Psoas muscle (tissue), 8 donors: ENCODE measurements around the gene IQCK. TPM values are rescaled to one million over a fixed set of nuclear protein-coding genes. Genes with fewer than 3 reads are reported as not detected.

Experiments used
- ATAC-seq, 4 donors: fragments of 200-7000 bp; cut with Tn5 transposase; one replicate each; pipeline ENCODE4 v1.9.1; 2020; ENCODE audit warnings: moderate library complexity in 3 of 4, mild to moderate bottlenecking in 2 of 4
- DNase-seq, 2 donors: peaks; one replicate each; pipeline ENCODE4 v3.0.0-alpha.2; 2020
- H3K27ac ChIP-seq: fragments of 200-600 bp; one replicate; pipeline ENCODE4 v1.8.0; 2022
- H3K27me3 ChIP-seq, 3 donors: fragments of 200-600 bp in 1 of 3; one replicate each; pipeline versions ENCODE4 v1.6.1 to v1.8.0; 2013 to 2022; ENCODE audit warnings: low read length in 2 of 3, mild to moderate bottlenecking in 2 of 3, moderate library complexity in 1 of 3; ENCODE audit not compliant: insufficient read depth in 3 of 3
- H3K36me3 ChIP-seq, 2 donors: fragments of 200-600 bp in 1 of 2; one replicate each; pipeline versions ENCODE4 v1.6.1 to v1.8.0; 2013 to 2022; ENCODE audit warnings: low read depth in 1 of 2, mild to moderate bottlenecking in 1 of 2, moderate library complexity in 1 of 2; ENCODE audit not compliant: insufficient read depth in 1 of 2
- H3K4me1 ChIP-seq: fragments of 200-600 bp; one replicate; pipeline ENCODE4 v1.8.0; 2022
- H3K4me3 ChIP-seq: fragments of 200-600 bp; one replicate; pipeline ENCODE4 v1.8.0; 2022; ENCODE audit warnings: mild to moderate bottlenecking
- H3K9me3 ChIP-seq: fragments of 200-600 bp; one replicate; pipeline ENCODE4 v1.8.0; 2022
- CTCF ChIP-seq: fragments of 200-600 bp; IDR thresholded peaks from one replicate; pipeline ENCODE4 v1.8.0; 2022; ENCODE audit warnings: antibody characterized with exemption
- WGBS, 3 donors: extraction: QIAGEN DNeasy Blood & Tissue Kit; methylation state at CpG; one replicate each; pipeline versions ENCODE4 v1.1.6 to v1.1.7; 2013; 5-methylcytosine and 5-hydroxymethylcytosine counted together
- intact Hi-C, 2 donors: fragments of 100-400 bp; cut with DNase I; formaldehyde crosslinking; loops; one replicate each; pipeline versions ENCODE4 v1.11.0 to v1.14.2; 2022
- polyA plus RNA-seq, 3 donors: library from polyadenylated mRNA; stranded (reverse); fragments of 200-250 nt; gene quantifications; one replicate each; pipeline ENCODE4 v1.2.3, GENCODE V29; 2013
- total RNA-seq, 4 donors: library from RNA; stranded (reverse); fragmentation: NEBNext Ultra II Directional in 2 of 4; extraction: Animal tissue kit (Norgen Biotek cat#: 25700) in 2 of 4; gene quantifications; one replicate each; pipeline versions ENCODE4 v1.2.1 to v1.2.4, GENCODE V29; 2021 to 2023
- donor health status: healthy with polysubstance abuse.
- donor health status: DM: no; HTN: no; CAD: no; lungs with moderate emphysema.
- donor health status: Bipolar disorder and iron deficiency.
- donor health status: healthy.
- donor health status: DM: yes; HTN: yes; CAD: no.
- donor health status: DM: no; HTN: no; CAD: no.
- donor health status: DM: no; HTN: no; CAD: no.
- donor health status: DM: yes; HTN: yes; CAD: no.

Gene IQCK
- total and polyA plus RNA-seq, 7 donors: 4.3 to 9.9 (median 6.3) TPM

GRCh38 chr16:19743816-19744159 is 25.7 kb downstream of the IQCK start:
- Histone ChIP-seq H3K27me3 (no peaks in the 10 kb centered on the region), H3K9me3 (no peaks in the 10 kb centered on the region), H3K36me3 (peaks cover 0 to 4% of the 10 kb centered on the region in 2 donors), H3K27ac (no peak overlapping the region), H3K4me3 (no peak overlapping the region), H3K4me1 (no peaks in the 10 kb centered on the region)
- no peak for TF ChIP-seq CTCF
- intact Hi-C loops: no loop called here
- DNase-seq (no peak), ATAC-seq (no peak)

- WGBS, 3 donors: 77 to 88% (median 79%) methylated on average over 3 of the region's 3 CpGs
- intact Hi-C loops: no loop called here
- Histone ChIP-seq H3K4me3 (no peak overlapping the region), H3K9me3 (no peaks in the 10 kb centered on the region), H3K27me3 (no peaks in the 10 kb centered on the region), H3K27ac (no peak overlapping the region), H3K4me1 (no peaks in the 10 kb centered on the region), H3K36me3 (peaks cover 0 to 4% of the 10 kb centered on the region in 2 donors)
- DNase-seq (no peak), ATAC-seq (no peak)
- TF ChIP-seq CTCF: no peak
These were observed 26.6 kb downstream of the IQCK start for GRCh38 chr16:19744670-19745069.

- Histone ChIP-seq H3K9me3 (no peaks in the 10 kb centered on the region), H3K4me3 (no peak overlapping the region), H3K27me3 (no peaks in the 10 kb centered on the region), H3K27ac (no peak overlapping the region), H3K4me1 (no peaks in the 10 kb centered on the region), H3K36me3 (peaks cover 0 to 4% of the 10 kb centered on the region in 2 donors)
- TF ChIP-seq CTCF: no peak
- no peak for ATAC-seq
- 81 to 86% (median 82%) methylated on average over 9 of the region's 9 CpGs for WGBS, 3 donors
- intact Hi-C loops: no loop called here
- DNase-seq: no peak
These were observed 27.4 kb downstream of the IQCK start for GRCh38 chr16:19745286-19746010.

- 41 to 51% (median 46%) methylated on average over 4 of the region's 4 CpGs for WGBS, 3 donors
- intact Hi-C loops: no loop called here
- no peak overlapping the region for H3K27ac ChIP-seq
These were observed 28.5 kb downstream of the IQCK start for GRCh38 chr16:19746561-19746960.

More at GRCh38 chr16:19746561-19746960, 28.5 kb downstream of the IQCK start:
- Histone ChIP-seq H3K4me1 (peaks cover 6% of the 10 kb centered on the region), H3K9me3 (no peaks in the 10 kb centered on the region), H3K27me3 (no peaks in the 10 kb centered on the region), H3K36me3 (peaks cover 0 to 4% of the 10 kb centered on the region in 2 donors), H3K4me3 (no peak overlapping the region)
- ATAC-seq (no peak), DNase-seq (no peak)
- no peak for TF ChIP-seq CTCF
